Stimulated activated naive CD8-positive, alpha-beta T cell treated with anti-CD3 and anti-CD28 coated beads, Interleukin-15, amount 100 ng/mL, for 72 hours (primary cell): Measurements from ENCODE around the gene MBD3.
"Not testable (repeated sequence)": the region's sequence is repeated elsewhere in the genome, so short reads cannot be mapped to it uniquely, and the experiment has no call there.

Experiments used
- ATAC-seq: fragments of 150-1000 bp; cut with Tn5 transposase; 2 replicates; pipeline ENCODE4 v1.10.0; 2021; ENCODE audit warnings: mild to moderate bottlenecking, moderate library complexity
- DNase-seq, 2 donors: peaks; one replicate each; pipeline ENCODE4 v3.0.0; 2021 to 2022
- H3K27ac Mint-ChIP-seq, 2 donors: one replicate each; pipeline ENCODE4 v1.8.0; 2022; ENCODE audit warnings: mild to moderate bottlenecking in 2 of 2, mixed read lengths in 2 of 2, moderate library complexity in 2 of 2
- H3K27me3 Mint-ChIP-seq: one replicate; pipeline ENCODE4 v1.8.0; 2022; ENCODE audit warnings: mixed read lengths
- H3K4me1 Mint-ChIP-seq: one replicate; pipeline ENCODE4 v1.8.0; 2022; ENCODE audit warnings: mild to moderate bottlenecking, mixed read lengths
- H3K4me3 Mint-ChIP-seq, 2 donors: one replicate each; pipeline ENCODE4 v1.8.0; 2022; ENCODE audit warnings: mild to moderate bottlenecking in 2 of 2, mixed read lengths in 2 of 2, moderate library complexity in 1 of 2
- H3K9me3 Mint-ChIP-seq, 2 donors: one replicate each; pipeline ENCODE4 v1.8.0; 2022; ENCODE audit warnings: mixed read lengths in 2 of 2

MBD3 gene

GRCh38 chr19:1555487-1556389, 36.9 kb downstream of the MBD3 start:
- no peak overlapping the region for H3K4me3 Mint-ChIP-seq
- H3K9me3 Mint-ChIP-seq, result no peaks in the 10 kb centered on the region
- DNase-seq, result no peak
- ATAC-seq, result peak; percentile 67
- H3K4me1 Mint-ChIP-seq, result no peaks in the 10 kb centered on the region
- no peak overlapping the region for H3K27ac Mint-ChIP-seq
- peaks cover 13% of the 10 kb centered on the region for H3K27me3 Mint-ChIP-seq

GRCh38 chr19:1554968-1555367, 37.7 kb downstream of the MBD3 start:
- H3K9me3 Mint-ChIP-seq, result no peaks in the 10 kb centered on the region

GRCh38 chr19:1553415-1553814, 39.2 kb downstream of the MBD3 start:
- DNase-seq (no peak), ATAC-seq (no peak)
- no peak overlapping the region for H3K4me3 Mint-ChIP-seq
- no peaks in the 10 kb centered on the region for H3K9me3 Mint-ChIP-seq
- no peak overlapping the region for H3K27ac Mint-ChIP-seq
- no peaks in the 10 kb centered on the region for H3K4me1 Mint-ChIP-seq
- H3K27me3 Mint-ChIP-seq, result peaks cover 13% of the 10 kb centered on the region

More at GRCh38 chr19:1554968-1555367, 37.7 kb downstream of the MBD3 start:
- Mint-ChIP-seq H3K27ac (no peak overlapping the region), H3K27me3 (peaks cover 13% of the 10 kb centered on the region), H3K4me3 (no peak overlapping the region), H3K4me1 (no peaks in the 10 kb centered on the region)
- DNase-seq, result no peak
- ATAC-seq, result no peak

GRCh38 chr19:1551068-1552040, 41.3 kb downstream of the MBD3 start:
- Mint-ChIP-seq H3K4me1 (peaks cover 2% of the 10 kb centered on the region), H3K9me3 (no peaks in the 10 kb centered on the region), H3K27ac (no peak overlapping the region), H3K4me3 (no peak overlapping the region), H3K27me3 (peaks cover 26% of the 10 kb centered on the region)
- DNase-seq, result no peak
- ATAC-seq, result no peak

GRCh38 chr19:1549332-1549945, 43.2 kb downstream of the MBD3 start:
- ATAC-seq (no peak), DNase-seq (no peak)
- Mint-ChIP-seq H3K27me3 (peaks cover 42% of the 10 kb centered on the region), H3K4me3 (no peak overlapping the region), H3K4me1 (peaks cover 7% of the 10 kb centered on the region), H3K27ac (peak overlapping the region in 1 of 2 donors; percentile 7), H3K9me3 (no peaks in the 10 kb centered on the region)

- ATAC-seq (no peak), DNase-seq (no peak)
- Mint-ChIP-seq H3K4me1 (no peaks in the 10 kb centered on the region), H3K4me3 (no peak overlapping the region), H3K27ac (no peak overlapping the region), H3K27me3 (peaks cover 54% of the 10 kb centered on the region), H3K9me3 (no peaks in the 10 kb centered on the region)
Measured at GRCh38 chr19:1540365-1540925, 52.2 kb downstream of the MBD3 start.

- ATAC-seq, H3K27ac Mint-ChIP-seq, DNase-seq, H3K9me3 Mint-ChIP-seq, H3K4me3 Mint-ChIP-seq, H3K4me1 Mint-ChIP-seq: not testable (repeated sequence)
- H3K27me3 Mint-ChIP-seq, result peaks cover 56% of the 10 kb centered on the region
Measured at GRCh38 chr19:1539749-1540148, 52.9 kb downstream of the MBD3 start.

- no peak overlapping the region for H3K4me3 Mint-ChIP-seq
- DNase-seq (no peak), ATAC-seq (no peak)
- peaks cover 48% of the 10 kb centered on the region for H3K27me3 Mint-ChIP-seq
- H3K9me3 Mint-ChIP-seq, result no peaks in the 10 kb centered on the region
- no peaks in the 10 kb centered on the region for H3K4me1 Mint-ChIP-seq
- H3K27ac Mint-ChIP-seq, result no peak overlapping the region
Measured at GRCh38 chr19:1538978-1539377, 53.7 kb downstream of the MBD3 start.

- not testable (repeated sequence) for H3K9me3 Mint-ChIP-seq, ATAC-seq, H3K4me3 Mint-ChIP-seq, H3K4me1 Mint-ChIP-seq, DNase-seq, H3K27ac Mint-ChIP-seq
- peaks cover 43% of the 10 kb centered on the region for H3K27me3 Mint-ChIP-seq
Measured at GRCh38 chr19:1535699-1536098, 57.0 kb downstream of the MBD3 start.

GRCh38 chr19:1534972-1535371, 57.7 kb downstream of the MBD3 start:
- ATAC-seq, result no peak
- no peak for DNase-seq
- Mint-ChIP-seq H3K4me1 (no peaks in the 10 kb centered on the region), H3K27ac (no peak overlapping the region), H3K4me3 (no peak overlapping the region), H3K27me3 (peaks cover 41% of the 10 kb centered on the region), H3K9me3 (no peaks in the 10 kb centered on the region)

GRCh38 chr19:1533510-1534150, 59.0 kb downstream of the MBD3 start:
- DNase-seq (no peak), ATAC-seq (no peak)
- Mint-ChIP-seq H3K4me1 (no peaks in the 10 kb centered on the region), H3K27ac (no peak overlapping the region), H3K4me3 (no peak overlapping the region), H3K27me3 (peaks cover 51% of the 10 kb centered on the region), H3K9me3 (no peaks in the 10 kb centered on the region)

GRCh38 chr19:1532003-1532402, 60.7 kb downstream of the MBD3 start:
- H3K4me3 Mint-ChIP-seq, result no peak overlapping the region
- ATAC-seq (no peak), DNase-seq (no peak)
- no peaks in the 10 kb centered on the region for H3K4me1 Mint-ChIP-seq
- H3K27me3 Mint-ChIP-seq, result peaks cover 60% of the 10 kb centered on the region
- no peaks in the 10 kb centered on the region for H3K9me3 Mint-ChIP-seq
- no peak overlapping the region for H3K27ac Mint-ChIP-seq

GRCh38 chr19:1531587-1531986, 61.1 kb downstream of the MBD3 start:
- Mint-ChIP-seq H3K4me1 (no peaks in the 10 kb centered on the region), H3K27ac (no peak overlapping the region), H3K9me3 (no peaks in the 10 kb centered on the region), H3K27me3 (peaks cover 64% of the 10 kb centered on the region), H3K4me3 (no peak overlapping the region)
- DNase-seq (no peak), ATAC-seq (no peak)

GRCh38 chr19:1530856-1531255, 61.8 kb downstream of the MBD3 start:
- H3K9me3 Mint-ChIP-seq, DNase-seq, H3K27ac Mint-ChIP-seq, H3K4me1 Mint-ChIP-seq, H3K4me3 Mint-ChIP-seq, ATAC-seq: not testable (repeated sequence)
- peaks cover 70% of the 10 kb centered on the region for H3K27me3 Mint-ChIP-seq

- ATAC-seq, result no peak
- DNase-seq, result no peak
- no peak overlapping the region for H3K4me3 Mint-ChIP-seq
- H3K27ac Mint-ChIP-seq, result no peak overlapping the region
- peaks cover 6% of the 10 kb centered on the region for H3K4me1 Mint-ChIP-seq
- H3K9me3 Mint-ChIP-seq, result no peaks in the 10 kb centered on the region
- peaks cover 75% of the 10 kb centered on the region for H3K27me3 Mint-ChIP-seq
Measured at GRCh38 chr19:1529430-1529816, 63.2 kb downstream of the MBD3 start.
